Measurements from ENCODE around the gene HSPA8. TPM values are rescaled to one million over a fixed set of nuclear protein-coding genes. Genes with fewer than 3 reads are reported as not detected.

Gene HSPA8
- total and polyA plus RNA-seq, 2 donors (not counting 1 experiment from before 2014, with no cell fraction given): 480 to 738 TPM

DNA sequence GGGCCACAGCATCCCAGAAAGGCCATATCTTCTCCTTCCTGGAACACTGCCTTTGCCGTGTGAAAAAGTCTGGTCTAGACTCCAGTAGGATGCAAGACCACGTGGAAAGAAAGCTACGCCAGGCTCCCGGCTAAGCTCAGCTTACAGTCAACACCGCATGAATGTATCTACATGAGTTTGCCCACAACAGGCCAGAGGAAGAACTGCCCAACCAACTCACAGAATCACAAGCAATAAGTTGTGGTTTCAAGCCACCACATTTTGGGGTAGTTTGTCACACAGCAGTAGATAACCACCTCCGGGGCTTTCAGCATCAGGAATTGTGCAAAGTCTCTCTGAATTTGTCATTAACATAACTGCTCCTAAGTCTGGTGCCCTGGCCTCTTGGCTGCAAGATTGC lies 27.3 kb downstream of the HSPA8 start:
- no peaks in the 10 kb centered on the region for H3K9me3 Mint-ChIP-seq (ENCODE audit: insufficient read depth)
- no peak for ATAC-seq (ENCODE audit: low read depth)
- 70% methylated on average over 6 of the region's 6 CpGs for whole genome bisulfite sequencing (ENCODE audit: insufficient coverage)
- Histone ChIP-seq H3K36me3 (replicated peaks in 1 of 2; ENCODE audit: control extremely low read depth in 1 of 2, control insufficient read depth in 1 of 2, extremely low read depth in 1 of 2, insufficient read depth in 2 of 2, low read length in 1 of 2) (no peaks in the 10 kb centered on the region), H3K4me2 (replicated peaks; ENCODE audit: low read depth, low read length, poor library complexity, severe bottlenecking) (no peak overlapping the region), H3K9ac (ENCODE audit: low read length) (no peak overlapping the region), H3K27me3 (replicated peaks in 1 of 4; ENCODE audit: control extremely low read depth in 1 of 4, control insufficient read depth in 3 of 4, insufficient read depth in 4 of 4, low read length in 3 of 4) (no peaks in the 10 kb centered on the region), H3K27ac (ENCODE audit: low read length in 2 of 2) (no peak overlapping the region), H3K4me3 (ENCODE audit: control extremely low read depth in 1 of 5, extremely low read depth in 1 of 5, insufficient read depth in 1 of 5, low read depth in 2 of 5, low read length in 4 of 5) (no peak overlapping the region), H3K79me2 (ENCODE audit: control insufficient read depth, insufficient read depth, low read length) (no peaks in the 10 kb centered on the region), H4K20me1 (ENCODE audit: control insufficient read depth, insufficient read depth, low read length, poor library complexity, severe bottlenecking) (no peaks in the 10 kb centered on the region), H3K4me1 (ENCODE audit: control insufficient read depth in 2 of 2, insufficient read depth in 2 of 2, low read length in 2 of 2) (no peaks in the 10 kb centered on the region), H3K9me3 (ENCODE audit: control extremely low read depth in 1 of 3, control insufficient read depth in 2 of 3, insufficient read depth in 1 of 3, low read length in 2 of 3) (no peaks in the 10 kb centered on the region), H2AFZ (ENCODE audit: insufficient read depth, low read depth, low read length, poor library complexity, severe bottlenecking) (no peak overlapping the region)
- ChIA-PET CTCF (interaction anchor here (0.9 to 1.6 kb wide), 3 partner anchors 9 to 19 kb away, joined by 3 to 5 read pairs (median 4); no protein-coding TSS in a partner anchor), POLR2A (no interaction called here)
- no peak overlapping the region for H3K27ac Mint-ChIP-seq
- intact Hi-C loops (cut with micrococcal nuclease): no loop called here
- H3K4me1 Mint-ChIP-seq: no peaks in the 10 kb centered on the region
- no peak overlapping the region for H3K4me3 Mint-ChIP-seq
- TF ChIP-seq, protein P1, sequence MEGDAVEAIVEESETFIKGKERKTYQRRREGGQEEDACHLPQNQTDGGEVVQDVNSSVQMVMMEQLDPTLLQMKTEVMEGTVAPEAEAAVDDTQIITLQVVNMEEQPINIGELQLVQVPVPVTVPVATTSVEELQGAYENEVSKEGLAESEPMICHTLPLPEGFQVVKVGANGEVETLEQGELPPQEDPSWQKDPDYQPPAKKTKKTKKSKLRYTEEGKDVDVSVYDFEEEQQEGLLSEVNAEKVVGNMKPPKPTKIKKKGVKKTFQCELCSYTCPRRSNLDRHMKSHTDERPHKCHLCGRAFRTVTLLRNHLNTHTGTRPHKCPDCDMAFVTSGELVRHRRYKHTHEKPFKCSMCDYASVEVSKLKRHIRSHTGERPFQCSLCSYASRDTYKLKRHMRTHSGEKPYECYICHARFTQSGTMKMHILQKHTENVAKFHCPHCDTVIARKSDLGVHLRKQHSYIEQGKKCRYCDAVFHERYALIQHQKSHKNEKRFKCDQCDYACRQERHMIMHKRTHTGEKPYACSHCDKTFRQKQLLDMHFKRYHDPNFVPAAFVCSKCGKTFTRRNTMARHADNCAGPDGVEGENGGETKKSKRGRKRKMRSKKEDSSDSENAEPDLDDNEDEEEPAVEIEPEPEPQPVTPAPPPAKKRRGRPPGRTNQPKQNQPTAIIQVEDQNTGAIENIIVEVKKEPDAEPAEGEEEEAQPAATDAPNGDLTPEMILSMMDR (IDR thresholded peaks at IDR 0.05): no peak
- no peak for TF ChIP-seq EZH2 (IDR thresholded peaks at IDR 0.05; ENCODE audit: borderline replicate concordance, insufficient read depth, low read depth, low read length, poor library complexity, severe bottlenecking)
- no peak for DNase-seq
- H3K27me3 Mint-ChIP-seq: peaks cover 11% of the 10 kb centered on the region

DNA sequence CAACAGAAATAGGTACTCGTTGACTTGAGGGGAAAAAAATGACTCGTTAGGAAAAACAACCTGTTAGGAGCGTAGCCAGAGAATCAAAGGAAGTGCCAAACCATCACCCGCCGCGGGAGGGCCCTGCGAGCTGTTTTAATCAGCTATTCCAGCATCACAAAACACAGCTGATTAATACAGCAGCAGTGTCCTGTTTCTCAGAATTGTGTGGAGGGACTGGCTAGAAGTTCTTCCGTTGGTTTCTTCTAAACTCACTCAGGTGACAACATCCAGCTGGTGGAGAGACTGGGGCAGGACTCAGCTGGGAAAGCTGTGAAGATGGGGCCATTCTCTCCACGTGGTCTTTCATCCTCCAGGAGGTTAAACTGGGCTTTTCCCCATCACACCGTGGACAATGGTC lies 28.0 kb downstream of the HSPA8 start:
- Mint-ChIP-seq H3K27ac (no peak overlapping the region), H3K9me3 (ENCODE audit: insufficient read depth) (no peaks in the 10 kb centered on the region), H3K27me3 (peaks cover 11% of the 10 kb centered on the region), H3K4me3 (no peak overlapping the region), H3K4me1 (no peaks in the 10 kb centered on the region)
- no peaks in the 10 kb centered on the region for H4K20me1 ChIP-seq (ENCODE audit: control insufficient read depth, insufficient read depth, low read length, poor library complexity, severe bottlenecking)
- H3K27ac ChIP-seq (ENCODE audit: low read length in 2 of 2): no peak overlapping the region
- no peaks in the 10 kb centered on the region for H3K9me3 ChIP-seq (ENCODE audit: control extremely low read depth in 1 of 3, control insufficient read depth in 2 of 3, insufficient read depth in 1 of 3, low read length in 2 of 3)
- no peak overlapping the region for H2AFZ ChIP-seq (ENCODE audit: insufficient read depth, low read depth, low read length, poor library complexity, severe bottlenecking)
- ATAC-seq (ENCODE audit: low read depth): no peak
- no peak overlapping the region for H3K9ac ChIP-seq (ENCODE audit: low read length)
- no peaks in the 10 kb centered on the region for H3K79me2 ChIP-seq (ENCODE audit: control insufficient read depth, insufficient read depth, low read length)
- no peaks in the 10 kb centered on the region for H3K36me3 ChIP-seq (replicated peaks in 1 of 2; ENCODE audit: control extremely low read depth in 1 of 2, control insufficient read depth in 1 of 2, extremely low read depth in 1 of 2, insufficient read depth in 2 of 2, low read length in 1 of 2)
- CTCF ChIA-PET: interaction anchor here (0.9 to 1.6 kb wide), 3 partner anchors 9 to 213 kb away, joined by 3 to 5 read pairs (median 4); no protein-coding TSS in a partner anchor
- TF ChIP-seq, protein P1 (IDR thresholded peaks at IDR 0.05): no peak
- TF ChIP-seq EZH2 (IDR thresholded peaks at IDR 0.05; ENCODE audit: borderline replicate concordance, insufficient read depth, low read depth, low read length, poor library complexity, severe bottlenecking): no peak
- WGBS (ENCODE audit: insufficient coverage): 100% methylated on average over 1 of the region's 10 CpGs
- no peaks in the 10 kb centered on the region for H3K4me1 ChIP-seq (ENCODE audit: control insufficient read depth in 2 of 2, insufficient read depth in 2 of 2, low read length in 2 of 2)
- no peaks in the 10 kb centered on the region for H3K27me3 ChIP-seq (replicated peaks in 1 of 4; ENCODE audit: control extremely low read depth in 1 of 4, control insufficient read depth in 3 of 4, insufficient read depth in 4 of 4, low read length in 3 of 4)
- POLR2A ChIA-PET: no interaction called here
- no peak for DNase-seq
- H3K4me2 ChIP-seq (replicated peaks; ENCODE audit: low read depth, low read length, poor library complexity, severe bottlenecking): no peak overlapping the region
- no peak overlapping the region for H3K4me3 ChIP-seq (ENCODE audit: control extremely low read depth in 1 of 5, extremely low read depth in 1 of 5, insufficient read depth in 1 of 5, low read depth in 2 of 5, low read length in 4 of 5)
- intact Hi-C loops (cut with micrococcal nuclease): no loop called here
